Fibroblast of mammary gland (primary cell): ENCODE results near the gene NTN3.
A peak's percentile ranks its signal among the peaks of the same experiment; 100 is the strongest.

Experiments
- DNase-seq: peaks from one replicate; pipeline ENCODE4 v3.0.0-alpha.2; 2010; ENCODE audit warnings: low read depth
- H3K4me3 ChIP-seq: 2 replicates; pipeline ENCODE4 v1.5.1; 2011; ENCODE audit warnings: low read depth, mild to moderate bottlenecking, low read length, moderate library complexity; ENCODE audit not compliant: control insufficient read depth
- CTCF ChIP-seq: conservative IDR thresholded peaks from 2 replicates; pipeline ENCODE4 v1.5.1; 2011; ENCODE audit warnings: low read depth, low read length, inconsistent platforms; ENCODE audit not compliant: control insufficient read depth, insufficient read depth

NTN3 gene

DNA sequence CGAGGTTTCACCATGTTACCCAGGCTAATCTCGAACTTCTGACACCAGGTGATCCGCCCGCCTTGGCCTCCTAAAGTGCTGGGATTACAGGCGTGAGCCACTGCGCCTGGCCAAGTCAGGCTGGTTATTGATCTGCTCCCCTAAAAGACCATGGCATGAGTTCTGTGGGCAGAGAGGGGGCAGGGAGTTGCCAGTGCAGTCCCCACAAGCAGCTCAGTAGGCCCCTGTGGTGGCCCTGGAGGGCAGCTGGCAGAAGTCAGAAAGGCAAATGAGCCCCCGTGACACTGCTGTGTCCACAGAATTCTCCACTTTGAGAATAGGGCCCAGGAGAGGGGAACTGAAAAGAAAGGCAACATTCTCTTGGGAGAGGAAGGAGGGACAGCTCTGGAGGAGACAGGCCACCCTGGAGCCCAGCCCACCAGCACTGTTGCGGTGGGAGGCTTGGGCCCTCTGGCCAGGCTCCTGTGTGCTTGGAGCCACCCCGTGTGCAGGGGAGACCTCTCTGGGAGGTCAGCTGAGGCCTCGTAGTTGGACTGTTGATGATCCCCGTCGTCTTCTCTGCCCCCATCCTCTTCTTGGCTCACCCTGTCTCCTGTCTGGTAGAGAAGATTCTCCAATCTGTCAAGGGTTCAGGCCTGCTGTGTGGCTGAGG, 47.0 kb downstream of the NTN3 start:
- H3K4me3 ChIP-seq, result no peak overlapping the region
- DNase-seq, result no peak
- TF ChIP-seq CTCF, result no peak

- no peak for DNase-seq
- TF ChIP-seq CTCF, result no peak
- no peak overlapping the region for H3K4me3 ChIP-seq
Measured at GRCh38 chr16:2518823-2519710, 48.0 kb downstream of the NTN3 start.

- no peak for TF ChIP-seq CTCF
- no peak for DNase-seq
- no peak overlapping the region for H3K4me3 ChIP-seq
Measured at GRCh38 chr16:2519711-2520080, 48.6 kb downstream of the NTN3 start.

GRCh38 chr16:2520097-2520783, 49.1 kb downstream of the NTN3 start, which contains the start of gene AMDHD2:
Gene AMDHD2 (plus strand): TSS chr16:2520371. CDS start chr16:2520459, 88 bp downstream.
- peak; percentile 91 for DNase-seq
- TF ChIP-seq CTCF, result no peak

DNA sequence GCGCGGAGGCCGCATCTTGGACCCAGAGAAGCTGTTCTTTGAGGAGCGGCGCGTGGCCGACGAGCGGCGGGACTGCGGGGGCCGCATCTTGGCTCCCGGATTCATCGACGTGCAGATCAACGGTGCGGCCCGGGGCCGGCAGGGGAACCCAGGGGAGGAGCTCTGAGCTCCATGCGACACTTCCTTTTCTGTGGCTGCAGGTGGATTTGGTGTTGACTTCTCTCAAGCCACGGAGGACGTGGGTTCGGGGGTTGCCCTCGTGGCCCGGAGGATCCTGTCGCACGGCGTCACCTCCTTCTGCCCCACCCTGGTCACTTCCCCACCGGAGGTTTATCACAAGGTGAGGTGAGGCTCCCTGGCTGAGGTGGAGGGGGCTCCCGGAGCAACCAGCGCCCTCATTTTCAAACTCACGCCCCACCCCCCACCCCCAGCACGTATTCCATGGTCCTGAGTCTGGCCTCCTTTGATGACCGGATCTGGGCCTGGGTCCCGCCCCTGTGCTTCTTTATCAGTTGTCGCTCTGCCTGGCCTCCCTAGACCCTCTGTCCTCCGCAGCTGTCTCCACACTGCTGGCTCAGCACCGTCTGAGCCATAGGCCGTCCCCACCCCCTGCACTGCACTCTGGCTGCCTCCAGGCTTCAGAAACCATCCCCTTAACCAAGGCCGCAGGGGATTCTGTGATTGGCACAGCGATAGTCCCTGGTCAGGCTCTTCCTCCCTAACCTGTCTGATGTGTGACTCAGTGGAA, 49.9 kb downstream of the NTN3 start:
- peak; percentile 14 for TF ChIP-seq CTCF
- DNase-seq, result peak; percentile 55
- H3K4me3 ChIP-seq, result peak overlapping the region; percentile 69

More at GRCh38 chr16:2520097-2520783, 49.1 kb downstream of the NTN3 start, which contains the start of gene AMDHD2:
- H3K4me3 ChIP-seq, result peak within 1 kb of the TSS; percentile 69
